HL-60 (cell line): ENCODE data around the gene ARMH3.

Experiments used
- DNase-seq, 2 experiments: peaks; one replicate each; pipeline ENCODE4 v3.0.0-alpha.2; 2010 to 2020; ENCODE audit warnings: low read depth in 1 of 2, low spot score in 1 of 2
- H3K27ac ChIP-seq: fragments of 250-450 bp; sonication (Bioruptor Pico); replicated peaks from 2 replicates; pipeline ENCODE4 v1.5.1; 2020; ENCODE audit warnings: mild to moderate bottlenecking, moderate library complexity
- H3K27me3 ChIP-seq: fragments of 250-450 bp; sonication (Bioruptor Pico); 2 replicates; pipeline ENCODE4 v1.5.1; 2021; ENCODE audit warnings: mild to moderate bottlenecking, moderate library complexity; ENCODE audit not compliant: insufficient read depth, poor library complexity, severe bottlenecking
- H3K4me3 ChIP-seq: replicated peaks from 2 replicates; pipeline ENCODE4 v1.5.1; 2011; ENCODE audit warnings: mild to moderate bottlenecking, control low read depth, low read length; ENCODE audit not compliant: insufficient read depth
- GABPA ChIP-seq: IDR thresholded peaks from 2 replicates; pipeline ENCODE4 v1.6.1; 2012; ENCODE audit warnings: low read depth
- POLR2AphosphoS5 ChIP-seq: IDR thresholded peaks from 2 replicates; pipeline ENCODE4 v1.6.1; 2012; ENCODE audit warnings: low read depth
- SPI1 ChIP-seq: IDR thresholded peaks from 2 replicates; pipeline ENCODE4 v1.6.1; 2012; ENCODE audit warnings: low read depth, mild to moderate bottlenecking, borderline replicate concordance
- long read RNA-seq: library from polyadenylated mRNA; unstranded; transcript quantifications from one replicate; pipeline ENCODE4 v2.0.0, GENCODE V29; 2020
- TF ChIP-seq, protein P1 (sequence below): IDR thresholded peaks from 2 replicates; pipeline ENCODE4 v1.6.1; 2012; ENCODE audit warnings: low read depth; ENCODE audit not compliant: insufficient replicate concordance
- TF ChIP-seq, protein P2 (sequence below): IDR thresholded peaks from one replicate; pipeline ENCODE4 v1.5.1; 2011; ENCODE audit warnings: low read length, control low read depth, inconsistent platforms; ENCODE audit not compliant: insufficient read depth

Gene ARMH3
- long read RNA-seq, full-length matches to known transcripts: 6 of 19 reads
- long read RNA-seq, partial matches to known transcripts: 2 of 19 reads
- long read RNA-seq, other reads (novel, unspliced or antisense): 11 of 19 reads

- peak; percentile 97 to 98 for DNase-seq
- H3K27ac ChIP-seq: peak within 1 kb of the TSS; percentile 81
- TF ChIP-seq POLR2AphosphoS5 (peak; percentile 63; the same call in 1 of the 2 replicates), GABPA (no peak)
- TF ChIP-seq, protein P1, sequence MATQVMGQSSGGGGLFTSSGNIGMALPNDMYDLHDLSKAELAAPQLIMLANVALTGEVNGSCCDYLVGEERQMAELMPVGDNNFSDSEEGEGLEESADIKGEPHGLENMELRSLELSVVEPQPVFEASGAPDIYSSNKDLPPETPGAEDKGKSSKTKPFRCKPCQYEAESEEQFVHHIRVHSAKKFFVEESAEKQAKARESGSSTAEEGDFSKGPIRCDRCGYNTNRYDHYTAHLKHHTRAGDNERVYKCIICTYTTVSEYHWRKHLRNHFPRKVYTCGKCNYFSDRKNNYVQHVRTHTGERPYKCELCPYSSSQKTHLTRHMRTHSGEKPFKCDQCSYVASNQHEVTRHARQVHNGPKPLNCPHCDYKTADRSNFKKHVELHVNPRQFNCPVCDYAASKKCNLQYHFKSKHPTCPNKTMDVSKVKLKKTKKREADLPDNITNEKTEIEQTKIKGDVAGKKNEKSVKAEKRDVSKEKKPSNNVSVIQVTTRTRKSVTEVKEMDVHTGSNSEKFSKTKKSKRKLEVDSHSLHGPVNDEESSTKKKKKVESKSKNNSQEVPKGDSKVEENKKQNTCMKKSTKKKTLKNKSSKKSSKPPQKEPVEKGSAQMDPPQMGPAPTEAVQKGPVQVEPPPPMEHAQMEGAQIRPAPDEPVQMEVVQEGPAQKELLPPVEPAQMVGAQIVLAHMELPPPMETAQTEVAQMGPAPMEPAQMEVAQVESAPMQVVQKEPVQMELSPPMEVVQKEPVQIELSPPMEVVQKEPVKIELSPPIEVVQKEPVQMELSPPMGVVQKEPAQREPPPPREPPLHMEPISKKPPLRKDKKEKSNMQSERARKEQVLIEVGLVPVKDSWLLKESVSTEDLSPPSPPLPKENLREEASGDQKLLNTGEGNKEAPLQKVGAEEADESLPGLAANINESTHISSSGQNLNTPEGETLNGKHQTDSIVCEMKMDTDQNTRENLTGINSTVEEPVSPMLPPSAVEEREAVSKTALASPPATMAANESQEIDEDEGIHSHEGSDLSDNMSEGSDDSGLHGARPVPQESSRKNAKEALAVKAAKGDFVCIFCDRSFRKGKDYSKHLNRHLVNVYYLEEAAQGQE: peak; percentile 20
- H3K4me3 ChIP-seq: peak within 1 kb of the TSS; percentile 96
- H3K27me3 ChIP-seq: no peaks in the 10 kb centered on the region
These were observed at the start of gene ARMH3 for GRCh38 chr10:102055647-102056419. TSS of gene ARMH3 (minus strand) at chr10:102056173. CDS start at chr10:102040114, 16,059 bp downstream.

- Histone ChIP-seq H3K27me3 (no peaks in the 10 kb centered on the region), H3K27ac (no peak overlapping the region), H3K4me3 (no peak overlapping the region)
- TF ChIP-seq SPI1 (no peak), POLR2AphosphoS5 (no peak), GABPA (no peak)
- TF ChIP-seq, protein P1: no peak
- TF ChIP-seq, protein P2, sequence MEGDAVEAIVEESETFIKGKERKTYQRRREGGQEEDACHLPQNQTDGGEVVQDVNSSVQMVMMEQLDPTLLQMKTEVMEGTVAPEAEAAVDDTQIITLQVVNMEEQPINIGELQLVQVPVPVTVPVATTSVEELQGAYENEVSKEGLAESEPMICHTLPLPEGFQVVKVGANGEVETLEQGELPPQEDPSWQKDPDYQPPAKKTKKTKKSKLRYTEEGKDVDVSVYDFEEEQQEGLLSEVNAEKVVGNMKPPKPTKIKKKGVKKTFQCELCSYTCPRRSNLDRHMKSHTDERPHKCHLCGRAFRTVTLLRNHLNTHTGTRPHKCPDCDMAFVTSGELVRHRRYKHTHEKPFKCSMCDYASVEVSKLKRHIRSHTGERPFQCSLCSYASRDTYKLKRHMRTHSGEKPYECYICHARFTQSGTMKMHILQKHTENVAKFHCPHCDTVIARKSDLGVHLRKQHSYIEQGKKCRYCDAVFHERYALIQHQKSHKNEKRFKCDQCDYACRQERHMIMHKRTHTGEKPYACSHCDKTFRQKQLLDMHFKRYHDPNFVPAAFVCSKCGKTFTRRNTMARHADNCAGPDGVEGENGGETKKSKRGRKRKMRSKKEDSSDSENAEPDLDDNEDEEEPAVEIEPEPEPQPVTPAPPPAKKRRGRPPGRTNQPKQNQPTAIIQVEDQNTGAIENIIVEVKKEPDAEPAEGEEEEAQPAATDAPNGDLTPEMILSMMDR: no peak
- no peak for DNase-seq
These were observed 46.4 kb upstream of the ARMH3 start for GRCh38 chr10:102102421-102102820.

DNA sequence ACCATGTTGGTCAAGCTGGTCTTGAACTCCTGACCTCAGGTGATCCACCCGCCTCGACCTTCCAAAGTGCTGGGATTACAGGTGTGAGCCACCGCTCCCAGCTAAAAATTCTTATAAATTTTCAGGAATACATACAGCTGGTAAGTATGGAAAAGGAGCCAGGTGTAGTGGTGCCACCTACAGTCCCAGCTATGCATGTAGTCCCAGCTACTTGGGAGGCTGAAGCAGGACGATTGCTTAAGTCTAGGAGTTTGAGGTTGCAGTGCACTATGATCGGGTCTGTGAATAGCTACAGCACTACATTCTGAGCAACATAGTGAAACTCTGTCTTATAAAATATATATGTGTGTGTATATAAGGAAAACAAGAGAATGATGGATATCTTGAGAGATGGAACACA lies 45.2 kb upstream of the ARMH3 start:
- no peak for TF ChIP-seq POLR2AphosphoS5
- TF ChIP-seq, protein P2: no peak
- TF ChIP-seq SPI1: no peak
- no peak for TF ChIP-seq GABPA
- TF ChIP-seq, protein P1: no peak
- no peak overlapping the region for H3K4me3 ChIP-seq
- H3K27me3 ChIP-seq: no peaks in the 10 kb centered on the region
- DNase-seq: no peak
- no peak overlapping the region for H3K27ac ChIP-seq
